GM12878 (cell line): ENCODE results near the gene SPI1. TPM values are rescaled to one million over a fixed set of nuclear protein-coding genes. Genes with fewer than 3 reads are reported as not detected.
A peak's percentile ranks its signal among the peaks of the same experiment; 100 is the strongest.

Source experiments
- BRCA1 ChIP-seq: IDR thresholded peaks from 2 replicates; pipeline ENCODE4 v1.6.1; 2011; ENCODE audit warnings: low read depth, low read length, improper control_type of control experiment
- E2F8 ChIP-seq: fragments of 450-650 bp; IDR thresholded peaks from 2 replicates; pipeline ENCODE4 v1.6.1; 2018; ENCODE audit warnings: mild to moderate bottlenecking, low read depth, moderate library complexity; ENCODE audit not compliant: partially characterized antibody
- EP300 ChIP-seq, 2 experiments: fragments of 150-350 bp in 1 of 2; IDR thresholded peaks; 2 replicates each; pipeline ENCODE4 v1.6.1; 2011 to 2012; ENCODE audit warnings: low read depth in 2 of 2, low read length in 2 of 2, borderline replicate concordance in 1 of 2, improper control_type of control experiment in 1 of 2, inconsistent platforms in 1 of 2; ENCODE audit not compliant: control insufficient read depth in 1 of 2
- FOS ChIP-seq: IDR thresholded peaks from 3 replicates; pipeline ENCODE4 v1.6.1; 2011; ENCODE audit warnings: borderline replicate concordance; ENCODE audit not compliant: insufficient read length; ENCODE audit errors: extremely low read depth
- HDAC2 ChIP-seq: fragments of 200-600 bp; sonication (generic); IDR thresholded peaks from 2 replicates; pipeline ENCODE4 v1.6.1; 2017
- NFXL1 ChIP-seq: fragments of 450-650 bp; IDR thresholded peaks from 2 replicates; pipeline ENCODE4 v1.6.1; 2017; ENCODE audit warnings: antibody characterized with exemption, mild to moderate bottlenecking, borderline replicate concordance
- NR2C1 ChIP-seq: fragments of 450-650 bp; IDR thresholded peaks from 2 replicates; pipeline ENCODE4 v1.6.1; 2017; ENCODE audit warnings: antibody characterized with exemption, mild to moderate bottlenecking, moderate library complexity
- PAX5 ChIP-seq: IDR thresholded peaks from 2 replicates; pipeline ENCODE4 v1.6.1; 2011; ENCODE audit warnings: low read depth, low read length, borderline replicate concordance
- RAD51 ChIP-seq: fragments of 450-650 bp; IDR thresholded peaks from 2 replicates; pipeline ENCODE4 v1.6.1; 2016; ENCODE audit warnings: moderate library complexity, mild to moderate bottlenecking, inconsistent platforms
- SMAD1 ChIP-seq: fragments of 450-650 bp; IDR thresholded peaks from 2 replicates; pipeline ENCODE4 v1.6.1; 2018; ENCODE audit warnings: mild to moderate bottlenecking, low read depth; ENCODE audit not compliant: partially characterized antibody
- SUPT20H ChIP-seq: IDR thresholded peaks from 2 replicates; pipeline ENCODE4 v1.6.1; 2011; ENCODE audit warnings: low read depth, mild to moderate bottlenecking, low read length, moderate library complexity, borderline replicate concordance; ENCODE audit not compliant: control insufficient read depth
- TBL1XR1 ChIP-seq: IDR thresholded peaks from 2 replicates; pipeline ENCODE4 v1.6.1; 2012; ENCODE audit warnings: low read depth, low read length, improper control_type of control experiment
- TCF12 ChIP-seq: IDR thresholded peaks from 2 replicates; pipeline ENCODE4 v1.6.1; 2011; ENCODE audit warnings: low read depth, mild to moderate bottlenecking, low read length
- USF1 ChIP-seq: IDR thresholded peaks from 2 replicates; pipeline ENCODE4 v1.6.1; 2011; ENCODE audit warnings: borderline replicate concordance, low read depth, mild to moderate bottlenecking, moderate library complexity, mixed read lengths, low read length; ENCODE audit not compliant: insufficient read depth; ENCODE audit errors: extremely low read length
- ZBTB40 ChIP-seq: fragments of 450-650 bp; IDR thresholded peaks from 2 replicates; pipeline ENCODE4 v1.6.1; 2016; ENCODE audit warnings: mild to moderate bottlenecking, moderate library complexity, borderline replicate concordance
- ZZZ3 ChIP-seq: IDR thresholded peaks from 2 replicates; pipeline ENCODE4 v1.6.1; 2011; ENCODE audit warnings: low read depth; ENCODE audit not compliant: control insufficient read depth, insufficient read length
- polyA plus RNA-seq, 11 experiments: library from polyadenylated mRNA; depleted of rRNA in 4 of 11; unstranded in 6 of 11; stranded (reverse) in 5 of 11; fragments of >200 nt; fragmentation: Nextera tagmentation in 4 of 11; fragmentation: Illumina TruSeq in 1 of 11; extraction: Ambion mirVana in 4 of 11; extraction: Trizol in 1 of 11; gene quantifications; 1 replicate in 1 of 11; 2 replicates in 10 of 11; pipeline versions ENCODE4 v1.2.1 to v1.2.3, GENCODE V29; 2011 to 2016; ENCODE audit warnings: inconsistent platforms in 2 of 11, missing spikeins in 2 of 11, low read depth in 1 of 11
- total RNA-seq, 4 experiments: library from RNA; depleted of rRNA in 3 of 4; stranded (reverse); fragments of >200 nt in 3 of 4; fragmentation: Illumina TruSeq in 1 of 4; extraction: Trizol in 1 of 4; gene quantifications; 2 replicates each; pipeline versions ENCODE4 v1.2.1 to v1.2.3, GENCODE V29; 2013 to 2021

SPI1 gene
- total and polyA plus RNA-seq, 10 of the 15 experiments (the other 5 are each of a cell fraction or from before 2014, with no cell fraction given): 0.05 to 31.1 (median 9.7) TPM

GRCh38 chr11:47407746-47408590 lies 29.6 kb upstream of the SPI1 start, which contains the start of gene SLC39A13 (continued):
- TF ChIP-seq ZBTB40 (peak; percentile 96), NFXL1 (peak; percentile 100), PAX5 (peak; percentile 27; the same call in 1 of the 2 replicates), HDAC2 (no peak), SUPT20H (no peak), ZZZ3 (no peak), TBL1XR1 (peak; percentile 73), BRCA1 (no peak), TCF12 (peak; percentile 54), EP300 (IDR thresholded peaks at IDR 0.05; ENCODE audit: borderline replicate concordance in 1 of 2, control insufficient read depth in 1 of 2, low read depth in 2 of 2, low read length in 2 of 2) (peak in 1 of 2 experiments; percentile 83; a peak in 2 of 4 replicates), RAD51 (no peak), SMAD1 (no peak), E2F8 (no peak), USF1 (no peak), NR2C1 (peak; percentile 76), FOS (no peak)
